ENCODE results near the gene BBS12. TPM values are rescaled to one million over a fixed set of nuclear protein-coding genes. Genes with fewer than 3 reads are reported as not detected.
"Not testable (repeated sequence)": the region's sequence is repeated elsewhere in the genome, so short reads cannot be mapped to it uniquely, and the experiment has no call there.

BBS12 gene
- total RNA-seq, 1 experiment from 2014 or later = 4.4 TPM

DNA sequence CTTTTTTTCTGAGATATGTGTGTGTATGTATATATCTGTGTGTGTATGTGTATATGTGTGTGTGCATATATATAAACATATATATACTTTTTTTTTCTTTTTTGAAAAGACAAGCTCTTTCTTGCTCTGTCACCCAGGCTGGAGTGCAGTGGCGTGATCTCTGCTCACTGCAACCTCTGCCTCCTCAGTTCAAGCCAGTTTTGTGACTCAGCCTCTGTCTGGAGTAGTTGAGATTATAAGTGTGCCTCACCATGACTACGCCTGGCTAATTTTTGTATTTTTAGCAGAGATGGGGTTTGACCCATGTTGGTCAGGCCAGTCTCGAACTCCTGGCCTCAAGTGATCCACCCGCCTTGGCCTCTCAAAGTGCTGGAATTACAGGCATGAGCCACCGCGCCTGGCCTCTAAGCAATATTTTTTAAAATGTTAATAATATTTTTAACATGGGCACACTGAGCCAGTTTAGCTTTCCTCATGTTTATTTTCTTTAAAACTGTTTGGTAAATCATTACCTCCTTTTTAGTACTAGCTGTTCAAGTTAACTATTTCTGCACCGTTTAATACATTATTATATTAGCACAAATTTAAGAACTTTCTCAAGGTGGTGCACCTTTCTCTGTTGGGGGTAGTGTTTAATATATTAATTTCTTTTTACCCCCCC is 33.3 kb downstream of the BBS12 start:
- DNase-seq (ENCODE audit: low read depth) = peak; percentile 73

DNA sequence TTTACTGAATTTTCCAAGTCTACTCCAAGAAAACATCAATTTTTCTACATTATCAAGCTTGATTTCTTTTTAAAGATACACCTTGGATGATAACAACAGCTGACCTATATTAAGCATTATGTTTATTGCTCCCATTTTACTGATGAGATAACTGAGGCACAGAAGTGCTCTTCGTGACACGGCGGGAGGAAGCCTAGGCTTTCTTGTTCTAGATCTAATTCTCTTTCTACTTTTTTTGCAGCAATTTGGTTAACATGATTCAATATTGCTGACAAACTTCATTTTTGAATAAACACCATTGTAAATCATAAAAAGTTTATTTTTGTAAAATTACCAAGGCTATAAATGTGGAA is 33.8 kb downstream of the BBS12 start:
- DNase-seq (ENCODE audit: low read depth) = no peak

- no peak for DNase-seq (ENCODE audit: low read depth)
Measured at GRCh38 chr4:122766950-122767349, 34.4 kb downstream of the BBS12 start.

GRCh38 chr4:122771724-122772123 is 39.2 kb downstream of the BBS12 start:
- DNase-seq (ENCODE audit: low read depth) = no peak

DNA sequence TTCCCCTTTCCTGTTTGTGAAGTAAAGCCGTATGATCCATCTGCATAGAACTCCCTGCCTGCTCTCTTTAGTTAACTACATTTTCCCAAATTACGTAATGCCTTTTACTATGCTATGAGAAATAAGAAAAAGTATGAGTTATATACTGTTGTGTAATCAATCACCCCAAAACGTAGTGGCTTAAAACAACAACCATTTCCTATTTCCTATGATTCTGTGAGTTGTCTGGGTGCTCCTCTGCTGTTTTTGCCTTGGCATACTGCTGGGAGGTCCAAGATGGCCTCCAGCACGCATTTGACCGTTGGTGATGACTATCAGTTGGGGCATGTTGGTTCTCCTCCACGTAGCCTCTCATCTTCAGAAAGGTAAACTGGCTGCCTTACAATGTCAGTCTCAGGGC is 39.8 kb downstream of the BBS12 start:
- DNase-seq (ENCODE audit: low read depth) = no peak

GRCh38 chr4:122772986-122773385 is 40.5 kb downstream of the BBS12 start:
- no peak for DNase-seq (ENCODE audit: low read depth)

DNA sequence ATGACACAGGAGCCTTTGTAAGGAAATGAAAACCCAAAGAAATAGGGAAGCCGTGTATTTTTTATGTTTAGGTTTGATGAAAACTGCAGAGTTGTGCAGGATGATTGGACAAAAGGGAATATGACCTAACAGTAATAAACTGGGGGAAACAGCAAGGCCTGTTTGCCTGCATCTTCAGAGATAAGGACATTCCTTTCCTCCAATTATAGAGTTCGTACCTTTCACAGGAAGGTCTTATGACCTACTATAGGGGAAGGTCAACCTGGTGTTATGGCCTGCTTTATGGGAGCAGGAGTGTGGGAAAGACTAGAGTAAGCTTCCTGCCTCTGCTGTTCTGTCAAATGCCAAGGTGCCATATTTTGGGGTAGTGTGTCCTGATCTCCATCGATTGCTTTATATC is 42.5 kb downstream of the BBS12 start:
- DNase-seq (ENCODE audit: low read depth) = no peak

- no peak for DNase-seq (ENCODE audit: low read depth)
Measured at GRCh38 chr4:122775987-122776836, 43.7 kb downstream of the BBS12 start.

DNA sequence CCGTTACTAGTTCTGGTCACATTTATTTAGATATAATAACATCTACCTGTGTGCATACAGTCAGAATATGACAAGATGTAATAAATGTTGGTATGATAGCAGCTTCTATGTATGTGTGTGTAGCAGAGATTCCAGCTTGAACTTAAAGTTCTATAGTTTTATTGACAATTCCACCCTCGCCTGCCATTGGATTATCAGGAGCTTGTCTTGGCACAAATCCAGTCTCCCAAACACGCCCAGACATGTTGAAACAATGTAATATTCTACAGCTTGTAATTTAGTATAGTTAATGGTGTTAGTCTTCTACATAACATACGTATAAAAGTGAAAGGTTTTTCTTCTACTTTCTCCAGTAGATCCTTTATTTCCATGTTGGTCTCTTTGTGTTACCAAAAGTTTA is 44.4 kb downstream of the BBS12 start:
- no peak for DNase-seq (ENCODE audit: low read depth)

GRCh38 chr4:122777846-122778673 is 45.6 kb downstream of the BBS12 start:
- DNase-seq (ENCODE audit: low read depth) = no peak

DNA sequence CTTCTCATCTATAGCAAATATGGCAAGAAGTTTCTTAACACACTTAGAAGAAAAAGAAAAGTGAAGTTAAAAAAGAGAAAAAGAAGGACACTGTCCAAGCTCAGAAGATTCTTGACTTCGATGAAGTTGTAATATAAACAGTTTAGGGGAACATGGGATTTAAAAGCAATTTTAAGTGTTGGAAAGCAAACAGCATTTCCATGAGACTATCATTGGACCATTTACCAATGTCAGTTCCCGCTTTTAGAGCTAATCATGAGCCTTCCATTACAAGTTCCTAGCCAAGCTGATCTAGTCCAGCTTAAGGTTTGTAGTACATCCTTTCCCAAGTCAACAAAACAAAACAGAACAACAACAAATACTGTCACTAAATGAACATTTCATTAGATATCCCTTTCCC is 49.0 kb downstream of the BBS12 start:
- DNase-seq (ENCODE audit: low read depth) = no peak

DNA sequence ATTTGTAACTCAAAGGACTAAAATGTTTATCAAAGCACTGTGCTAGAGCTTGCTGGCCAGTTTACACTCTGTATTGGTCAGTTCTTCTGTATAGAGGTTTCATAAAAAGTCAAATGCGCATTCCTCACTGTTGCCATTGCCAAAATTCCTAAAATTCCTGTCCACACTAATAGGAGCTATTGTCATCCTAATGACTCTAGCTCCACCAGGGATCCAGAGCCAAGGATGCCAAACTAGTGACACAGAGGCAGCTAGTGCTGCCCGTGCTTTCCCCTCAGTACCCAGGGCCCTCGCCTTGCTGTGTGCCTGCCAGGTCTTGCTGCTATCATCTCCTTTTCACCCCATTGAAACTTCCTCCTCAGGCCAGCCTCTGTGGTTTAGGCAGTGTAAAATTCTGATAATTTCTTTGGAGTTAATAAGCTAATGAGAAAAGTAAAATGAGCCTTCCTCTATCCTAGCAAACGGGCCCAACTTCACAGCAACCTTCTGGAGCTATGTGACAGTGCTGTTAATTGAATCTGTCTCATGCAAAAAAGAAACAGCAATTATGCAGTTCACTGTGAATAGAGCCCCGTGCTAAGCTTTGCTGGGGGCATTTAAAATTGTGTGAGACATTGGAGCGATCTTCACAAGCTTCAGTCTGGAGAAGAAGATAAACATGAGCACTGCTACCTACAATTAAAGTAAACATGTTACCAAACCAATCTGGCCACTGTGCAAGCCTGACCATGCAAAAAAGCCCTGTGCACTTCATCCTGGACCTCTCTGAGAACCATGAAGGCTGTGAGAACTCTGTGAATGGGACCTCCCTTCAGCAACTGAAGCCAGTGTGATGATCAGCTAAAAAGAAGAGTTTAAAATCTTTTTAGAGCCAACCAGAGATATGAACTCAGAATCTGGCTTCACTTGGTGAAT is 51.1 kb downstream of the BBS12 start:
- peak; percentile 86 for DNase-seq (ENCODE audit: low read depth)

- DNase-seq (ENCODE audit: low read depth) = no peak
Measured at GRCh38 chr4:122784261-122784660, 51.8 kb downstream of the BBS12 start.

DNA sequence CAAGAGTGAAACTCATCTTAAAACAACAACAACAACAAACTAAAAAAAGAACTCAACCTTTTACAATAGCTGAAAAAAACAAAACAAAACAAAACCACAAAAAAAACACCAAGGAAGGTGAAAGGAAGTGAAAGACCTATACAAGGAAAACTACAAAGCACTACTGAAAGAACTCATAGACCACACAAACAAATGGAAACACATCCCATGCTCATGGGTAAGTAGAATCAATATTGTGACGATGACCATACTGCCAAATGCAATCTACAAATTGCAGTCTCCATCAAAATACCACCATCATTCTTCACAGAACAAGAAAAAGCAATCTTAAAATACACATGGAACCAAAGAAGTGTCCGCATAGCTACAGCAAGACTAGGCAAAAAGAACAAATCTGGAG is 52.6 kb downstream of the BBS12 start:
- DNase-seq (ENCODE audit: low read depth) = no peak

GRCh38 chr4:122786296-122786695 is 53.8 kb downstream of the BBS12 start:
- not testable (repeated sequence) for DNase-seq (ENCODE audit: low read depth)

- DNase-seq (ENCODE audit: low read depth) = not testable (repeated sequence)
Measured at GRCh38 chr4:122786920-122787319, 54.4 kb downstream of the BBS12 start.

- DNase-seq (ENCODE audit: low read depth) = no peak
Measured at GRCh38 chr4:122787940-122788339, 55.4 kb downstream of the BBS12 start.

GRCh38 chr4:122788935-122789334 is 56.4 kb downstream of the BBS12 start:
- DNase-seq (ENCODE audit: low read depth) = no peak

DNA sequence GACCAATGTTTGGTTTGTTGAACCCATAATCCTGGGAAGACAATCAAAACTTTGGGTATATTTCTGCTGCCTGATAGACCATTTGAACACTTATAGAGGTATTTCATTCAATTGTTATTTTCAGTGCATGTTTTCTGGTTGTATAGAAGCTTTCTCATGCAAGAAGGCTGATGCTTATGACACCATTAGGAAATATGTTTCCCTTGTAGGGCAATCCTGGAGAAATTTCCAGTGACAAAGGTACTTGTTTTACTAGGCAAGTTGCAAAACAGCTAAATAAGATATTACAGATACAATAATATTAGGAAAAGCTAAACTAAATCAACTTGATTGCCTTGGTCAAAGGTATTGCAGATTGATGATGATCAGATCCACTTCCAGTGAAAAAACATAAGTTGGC is 61.3 kb downstream of the BBS12 start:
- no peak for DNase-seq (ENCODE audit: low read depth)

All from RPMI7951 (cell line).